Stomach (tissue), 4 donors: ENCODE results near the gene CARHSP1.

Experiments used
- CTCF ChIP-seq, 7 experiments: fragments of 450-650 bp in 4 of 7; fragments of 200-600 bp in 3 of 7; sonication (generic) in 3 of 7; IDR thresholded peaks; one replicate each; pipeline ENCODE4 v1.5.1; 2016 to 2019; ENCODE audit warnings: antibody characterized with exemption in 7 of 7, control low read depth in 2 of 7, mild to moderate bottlenecking in 1 of 7
- EP300 ChIP-seq: sonication (generic); formaldehyde crosslinking; IDR thresholded peaks from one replicate; pipeline ENCODE4 v1.6.1; 2017; ENCODE audit warnings: antibody characterized with exemption
- POLR2A ChIP-seq, 4 donors: fragments of 450-650 bp; IDR thresholded peaks; one replicate each; pipeline ENCODE4 v1.6.1; 2016; ENCODE audit warnings: antibody characterized with exemption in 4 of 4, control low read depth in 2 of 4, mild to moderate bottlenecking in 1 of 4, moderate library complexity in 1 of 4
- POLR2AphosphoS5 ChIP-seq, 3 donors: sonication (generic); formaldehyde crosslinking; IDR thresholded peaks; one replicate each; pipeline ENCODE4 v1.6.1; 2016; ENCODE audit warnings: antibody characterized with exemption in 3 of 3

GRCh38 chr16:8912793-8913192 is 44.0 kb upstream of the CARHSP1 start:
- TF ChIP-seq CTCF (IDR thresholded peaks at IDR 0.05) (no peak), POLR2A (IDR thresholded peaks at IDR 0.05) (no peak), EP300 (no peak), POLR2AphosphoS5 (IDR thresholded peaks at IDR 0.05) (no peak)
